Measurements from ENCODE around the gene ZFAND3.

Gene ZFAND3

GRCh38 chr6:37816599-37817375 lies 2.7 kb upstream of the ZFAND3 start:
- no peaks in the 10 kb centered on the region for H3K27me3 ChIP-seq (ENCODE audit: control insufficient read depth, insufficient read depth, low read length)
- no peaks in the 10 kb centered on the region for H3K9me3 ChIP-seq (ENCODE audit: control insufficient read depth, insufficient read depth, low read length)
- H3K4me1 ChIP-seq (ENCODE audit: control insufficient read depth, insufficient read depth, low read length), result no peaks in the 10 kb centered on the region
- no peaks in the 10 kb centered on the region for H3K36me3 ChIP-seq (ENCODE audit: control insufficient read depth, insufficient read depth, low read length)
- DNase-seq (ENCODE audit: low read depth, low spot score), result no peak
- no CpG with 5 or more reads among the region's 7 CpGs for WGBS (ENCODE audit: insufficient coverage, insufficient read length)
- no peak overlapping the region for H3K4me3 ChIP-seq (ENCODE audit: low read length)
- H3K27ac ChIP-seq (ENCODE audit: low read length), result no peak overlapping the region

GRCh38 chr6:37818536-37819176 lies 871 bp upstream of the ZFAND3 start:
- H3K36me3 ChIP-seq (ENCODE audit: control insufficient read depth, insufficient read depth, low read length), result no peaks in the 10 kb centered on the region

GRCh38 chr6:37819802-37820717 lies 533 bp downstream of the ZFAND3 start:
- no CpG with 5 or more reads among the region's 71 CpGs for WGBS (ENCODE audit: insufficient coverage, insufficient read length)

More at GRCh38 chr6:37818536-37819176, 871 bp upstream of the ZFAND3 start:
- no peak overlapping the region for H3K27ac ChIP-seq (ENCODE audit: low read length)
- no peaks in the 10 kb centered on the region for H3K27me3 ChIP-seq (ENCODE audit: control insufficient read depth, insufficient read depth, low read length)
- no CpG with 5 or more reads among the region's 27 CpGs for WGBS (ENCODE audit: insufficient coverage, insufficient read length)
- peak overlapping the region; percentile 97; the same call in 1 of the 2 replicates for H3K4me3 ChIP-seq (ENCODE audit: low read length)
- H3K4me1 ChIP-seq (ENCODE audit: control insufficient read depth, insufficient read depth, low read length), result no peaks in the 10 kb centered on the region
- DNase-seq (ENCODE audit: low read depth, low spot score), result peak; percentile 85
- H3K9me3 ChIP-seq (ENCODE audit: control insufficient read depth, insufficient read depth, low read length), result no peaks in the 10 kb centered on the region

GRCh38 chr6:37820718-37821079 lies 1.2 kb downstream of the ZFAND3 start:
- Histone ChIP-seq H3K27me3 (ENCODE audit: control insufficient read depth, insufficient read depth, low read length) (no peaks in the 10 kb centered on the region), H3K4me3 (ENCODE audit: low read length) (peak overlapping the region; percentile 97; the same call in 1 of the 2 replicates), H3K4me1 (ENCODE audit: control insufficient read depth, insufficient read depth, low read length) (no peaks in the 10 kb centered on the region), H3K27ac (ENCODE audit: low read length) (no peak overlapping the region), H3K36me3 (ENCODE audit: control insufficient read depth, insufficient read depth, low read length) (no peaks in the 10 kb centered on the region), H3K9me3 (ENCODE audit: control insufficient read depth, insufficient read depth, low read length) (no peaks in the 10 kb centered on the region)
- WGBS (ENCODE audit: insufficient coverage, insufficient read length), result no CpG with 5 or more reads among the region's 3 CpGs
- no peak for DNase-seq (ENCODE audit: low read depth, low spot score)

More at GRCh38 chr6:37819802-37820717, 533 bp downstream of the ZFAND3 start:
- Histone ChIP-seq H3K9me3 (ENCODE audit: control insufficient read depth, insufficient read depth, low read length) (no peaks in the 10 kb centered on the region), H3K27me3 (ENCODE audit: control insufficient read depth, insufficient read depth, low read length) (no peaks in the 10 kb centered on the region), H3K4me1 (ENCODE audit: control insufficient read depth, insufficient read depth, low read length) (no peaks in the 10 kb centered on the region), H3K4me3 (ENCODE audit: low read length) (peak overlapping the region; percentile 97), H3K27ac (ENCODE audit: low read length) (no peak overlapping the region), H3K36me3 (ENCODE audit: control insufficient read depth, insufficient read depth, low read length) (no peaks in the 10 kb centered on the region)
- no peak for DNase-seq (ENCODE audit: low read depth, low spot score)

- H3K9me3 ChIP-seq (ENCODE audit: control insufficient read depth, insufficient read depth, low read length), result no peaks in the 10 kb centered on the region
- H3K4me3 ChIP-seq (ENCODE audit: low read length), result no peak overlapping the region
- H3K27me3 ChIP-seq (ENCODE audit: control insufficient read depth, insufficient read depth, low read length), result no peaks in the 10 kb centered on the region
- no CpG with 5 or more reads among the region's 7 CpGs for WGBS (ENCODE audit: insufficient coverage, insufficient read length)
- H3K27ac ChIP-seq (ENCODE audit: low read length), result no peak overlapping the region
- DNase-seq (ENCODE audit: low read depth, low spot score), result no peak
- H3K4me1 ChIP-seq (ENCODE audit: control insufficient read depth, insufficient read depth, low read length), result no peaks in the 10 kb centered on the region
- H3K36me3 ChIP-seq (ENCODE audit: control insufficient read depth, insufficient read depth, low read length), result no peaks in the 10 kb centered on the region
Observed at GRCh38 chr6:37821446-37821845, 1.9 kb downstream of the ZFAND3 start.

- no peak overlapping the region for H3K4me3 ChIP-seq (ENCODE audit: low read length)
- H3K36me3 ChIP-seq (ENCODE audit: control insufficient read depth, insufficient read depth, low read length), result no peaks in the 10 kb centered on the region
- 0 out of 2 replicates have a peak, but pooled peaks cover 1% of the 10 kb centered on the region for H3K4me1 ChIP-seq (ENCODE audit: control insufficient read depth, insufficient read depth, low read length)
- H3K27ac ChIP-seq (ENCODE audit: low read length), result no peak overlapping the region
- WGBS (ENCODE audit: insufficient coverage, insufficient read length), result no CpG with 5 or more reads among the region's 12 CpGs
- no peak for DNase-seq (ENCODE audit: low read depth, low spot score)
- H3K9me3 ChIP-seq (ENCODE audit: control insufficient read depth, insufficient read depth, low read length), result no peaks in the 10 kb centered on the region
- H3K27me3 ChIP-seq (ENCODE audit: control insufficient read depth, insufficient read depth, low read length), result no peaks in the 10 kb centered on the region
Observed at GRCh38 chr6:37822851-37823682, 3.5 kb downstream of the ZFAND3 start.

- H3K9me3 ChIP-seq (ENCODE audit: control insufficient read depth, insufficient read depth, low read length), result no peaks in the 10 kb centered on the region
- WGBS (ENCODE audit: insufficient coverage, insufficient read length), result no CpG with 5 or more reads among the region's 3 CpGs
- 0 out of 2 replicates have a peak, but pooled peaks cover 1% of the 10 kb centered on the region for H3K4me1 ChIP-seq (ENCODE audit: control insufficient read depth, insufficient read depth, low read length)
- no peaks in the 10 kb centered on the region for H3K27me3 ChIP-seq (ENCODE audit: control insufficient read depth, insufficient read depth, low read length)
- H3K36me3 ChIP-seq (ENCODE audit: control insufficient read depth, insufficient read depth, low read length), result no peaks in the 10 kb centered on the region
- no peak for DNase-seq (ENCODE audit: low read depth, low spot score)
- H3K4me3 ChIP-seq (ENCODE audit: low read length), result no peak overlapping the region
- no peak overlapping the region for H3K27ac ChIP-seq (ENCODE audit: low read length)
Observed at GRCh38 chr6:37824170-37824569, 4.6 kb downstream of the ZFAND3 start.

- Histone ChIP-seq H3K27me3 (ENCODE audit: control insufficient read depth, insufficient read depth, low read length) (no peaks in the 10 kb centered on the region), H3K4me3 (ENCODE audit: low read length) (no peak overlapping the region), H3K9me3 (ENCODE audit: control insufficient read depth, insufficient read depth, low read length) (no peaks in the 10 kb centered on the region), H3K27ac (ENCODE audit: low read length) (no peak overlapping the region), H3K4me1 (ENCODE audit: control insufficient read depth, insufficient read depth, low read length) (peaks cover 1% of the 10 kb centered on the region; the same call in 1 of the 2 replicates), H3K36me3 (ENCODE audit: control insufficient read depth, insufficient read depth, low read length) (no peaks in the 10 kb centered on the region)
- no CpG with 5 or more reads among the region's 6 CpGs for WGBS (ENCODE audit: insufficient coverage, insufficient read length)
- DNase-seq (ENCODE audit: low read depth, low spot score), result no peak
Observed at GRCh38 chr6:37826188-37826587, 6.7 kb downstream of the ZFAND3 start.

GRCh38 chr6:37826993-37827392 lies 7.5 kb downstream of the ZFAND3 start:
- no peak for DNase-seq (ENCODE audit: low read depth, low spot score)
- H3K4me3 ChIP-seq (ENCODE audit: low read length), result no peak overlapping the region
- no peaks in the 10 kb centered on the region for H3K27me3 ChIP-seq (ENCODE audit: control insufficient read depth, insufficient read depth, low read length)
- H3K27ac ChIP-seq (ENCODE audit: low read length), result no peak overlapping the region
- H3K36me3 ChIP-seq (ENCODE audit: control insufficient read depth, insufficient read depth, low read length), result no peaks in the 10 kb centered on the region
- H3K4me1 ChIP-seq (ENCODE audit: control insufficient read depth, insufficient read depth, low read length), result peaks cover 1% of the 10 kb centered on the region; the same call in 1 of the 2 replicates
- H3K9me3 ChIP-seq (ENCODE audit: control insufficient read depth, insufficient read depth, low read length), result no peaks in the 10 kb centered on the region
- no CpG with 5 or more reads among the region's 2 CpGs for WGBS (ENCODE audit: insufficient coverage, insufficient read length)

All from iPS DF 6.9 (cell line).